GM21737 (cell line): ENCODE measurements around the gene APOO.
"Not testable (repeated sequence)": the region's sequence is repeated elsewhere in the genome, so short reads cannot be mapped to it uniquely, and the experiment has no call there.

Experiments
- ATAC-seq: cut with Tn5 transposase; IDR thresholded peaks from one replicate; pipeline ENCODE4 v1.9.1; 2021; ENCODE audit warnings: mild to moderate bottlenecking, moderate library complexity; ENCODE audit not compliant: unreplicated experiment

The APOO gene

DNA sequence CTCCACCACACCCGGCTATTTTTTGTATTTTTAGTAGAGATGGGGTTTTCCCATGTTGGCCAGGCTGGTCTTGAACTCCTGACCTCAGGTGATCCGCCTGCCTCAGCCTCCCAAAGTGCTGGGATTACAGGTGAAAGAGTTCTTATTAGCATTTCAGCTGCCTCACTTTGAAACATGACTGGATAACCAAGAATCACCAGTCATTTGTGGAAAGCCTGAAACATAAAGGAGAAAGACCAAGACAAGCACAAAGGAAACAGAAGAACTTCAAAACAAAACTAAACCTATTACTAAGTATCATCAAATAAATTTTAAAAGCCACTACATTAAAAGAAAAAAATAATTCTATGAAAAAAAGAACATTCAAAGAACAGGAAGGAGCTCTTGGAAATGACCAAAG, 45.8 kb downstream of the APOO start:
- not testable (repeated sequence) for ATAC-seq

DNA sequence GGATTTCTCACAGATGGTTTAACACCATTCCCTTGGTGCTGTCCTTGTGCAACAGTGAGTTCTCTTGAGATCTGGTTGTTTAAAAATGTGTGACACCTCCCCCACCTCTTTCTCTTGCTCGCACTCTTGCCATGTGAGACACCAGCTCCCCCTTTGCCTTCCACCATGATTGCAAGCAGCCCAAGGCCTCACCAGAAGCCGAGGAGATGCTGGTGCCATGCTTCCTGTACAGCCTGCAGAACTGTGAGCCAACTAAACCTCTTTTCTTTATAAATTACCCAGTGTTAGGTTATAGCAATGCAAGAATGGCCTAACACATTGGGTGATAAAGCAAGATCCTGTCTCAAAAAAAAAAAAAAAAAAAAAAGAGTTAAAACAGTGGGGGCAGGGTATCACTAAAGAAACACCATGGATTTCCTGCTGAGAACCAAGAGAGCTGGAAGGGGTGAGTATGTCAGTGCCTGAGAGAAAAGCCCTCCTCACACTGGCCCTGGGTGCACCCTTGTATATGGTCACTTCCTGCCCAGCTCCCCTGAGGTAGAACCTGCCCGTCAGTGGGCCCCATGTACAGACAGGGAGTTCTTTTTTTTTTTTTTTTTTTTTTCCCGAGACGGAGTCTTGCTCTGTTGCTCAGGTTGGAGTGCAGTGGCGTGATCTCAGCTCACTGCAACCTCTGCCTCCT, 46.4 kb downstream of the APOO start:
- no peak for ATAC-seq

DNA sequence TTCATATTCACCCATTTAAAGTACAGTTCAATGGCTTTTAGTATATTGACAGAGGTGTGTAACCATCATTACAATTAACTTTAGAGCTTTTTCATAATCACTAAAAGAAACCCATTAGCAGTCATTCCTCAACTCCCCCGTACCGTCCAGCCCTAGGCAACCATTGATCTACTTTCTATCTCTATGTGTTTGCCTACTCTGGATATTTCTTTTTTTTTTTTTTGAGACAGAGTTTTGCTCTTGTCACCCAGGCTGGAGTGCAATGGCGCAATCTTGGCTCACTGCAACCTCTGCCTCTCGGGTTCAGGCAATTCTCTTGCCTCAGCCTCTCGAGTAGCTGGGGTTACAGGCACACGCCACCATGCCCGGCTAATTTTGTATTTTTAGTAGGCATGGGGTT, 48.5 kb downstream of the APOO start:
- ATAC-seq, result not testable (repeated sequence)

DNA sequence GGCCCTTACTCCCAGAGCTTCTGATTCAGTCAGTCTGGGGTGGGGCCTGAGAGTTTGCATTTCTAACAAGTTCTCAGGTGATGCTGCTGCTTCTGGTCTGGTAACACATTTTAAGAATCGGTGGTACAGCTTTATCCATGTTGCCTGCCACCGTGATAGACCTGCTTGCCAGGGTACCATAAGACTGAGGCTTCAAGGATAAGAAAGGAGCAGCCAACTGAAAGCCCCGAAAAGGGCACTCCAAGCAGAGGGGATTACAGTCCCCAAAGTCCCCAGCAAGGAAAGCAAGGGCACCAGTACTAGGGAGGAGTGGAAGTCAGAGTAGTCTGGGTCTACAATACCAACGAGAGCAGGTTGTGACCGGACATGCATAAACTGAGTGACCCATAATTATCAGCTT, 49.8 kb downstream of the APOO start:
- no peak for ATAC-seq

DNA sequence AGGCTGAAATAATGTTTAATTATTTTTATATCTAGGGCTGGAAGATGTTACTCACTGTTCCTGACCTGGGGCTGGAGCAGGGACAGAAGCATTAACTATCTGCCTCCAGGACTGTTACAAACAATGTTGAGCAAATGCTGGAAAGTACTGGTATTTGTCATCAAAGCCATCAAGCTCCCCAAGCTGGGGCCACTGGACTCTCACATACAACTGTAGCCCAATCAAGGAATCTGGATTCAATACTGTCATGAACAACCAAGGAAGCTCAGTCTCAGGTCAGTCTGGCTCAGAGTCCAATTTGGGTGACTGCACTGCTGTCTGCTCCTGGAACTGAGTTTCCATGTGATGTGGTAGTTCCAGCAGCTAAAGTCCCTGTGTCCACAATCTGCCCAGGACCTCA, 50.4 kb downstream of the APOO start:
- ATAC-seq, result no peak

DNA sequence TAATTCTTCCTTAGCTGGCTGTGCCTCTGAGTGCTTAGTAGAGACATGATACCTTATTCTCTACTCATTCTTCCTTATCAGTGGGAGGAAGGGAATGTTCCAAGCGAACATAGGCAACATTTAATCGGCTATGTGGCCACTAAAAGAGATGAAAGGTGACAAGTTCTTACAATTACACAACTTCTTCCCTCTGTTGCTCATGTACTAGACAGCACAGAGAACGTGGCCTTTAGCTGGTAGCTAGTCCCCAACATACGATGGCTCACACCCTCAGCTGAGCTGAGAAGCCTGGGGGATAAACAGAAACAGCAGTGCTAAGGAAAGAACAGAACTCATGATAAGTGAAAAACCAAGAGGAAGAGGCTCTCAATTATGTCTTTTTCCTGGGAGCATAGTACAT, 52.2 kb downstream of the APOO start:
- no peak for ATAC-seq

DNA sequence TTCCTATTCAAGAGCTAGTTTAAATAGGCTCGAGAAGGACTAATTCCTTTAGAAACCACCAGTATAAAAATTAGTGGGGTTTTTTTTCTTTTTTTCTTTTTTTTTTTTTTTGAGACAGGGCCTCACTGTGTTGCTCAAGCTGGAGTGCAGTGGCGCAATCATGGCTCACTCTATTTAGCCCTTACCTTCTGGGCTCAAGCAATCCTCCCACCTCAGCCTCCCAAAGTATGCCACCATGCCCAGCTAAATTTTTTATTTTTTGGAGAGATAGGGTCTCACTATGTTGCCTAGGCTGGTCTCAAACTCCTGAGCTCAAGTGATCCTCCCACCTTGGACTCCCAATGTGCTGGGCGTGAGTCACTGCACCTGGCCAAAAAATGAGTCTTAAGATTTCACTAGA, 52.8 kb downstream of the APOO start:
- ATAC-seq, result no peak

DNA sequence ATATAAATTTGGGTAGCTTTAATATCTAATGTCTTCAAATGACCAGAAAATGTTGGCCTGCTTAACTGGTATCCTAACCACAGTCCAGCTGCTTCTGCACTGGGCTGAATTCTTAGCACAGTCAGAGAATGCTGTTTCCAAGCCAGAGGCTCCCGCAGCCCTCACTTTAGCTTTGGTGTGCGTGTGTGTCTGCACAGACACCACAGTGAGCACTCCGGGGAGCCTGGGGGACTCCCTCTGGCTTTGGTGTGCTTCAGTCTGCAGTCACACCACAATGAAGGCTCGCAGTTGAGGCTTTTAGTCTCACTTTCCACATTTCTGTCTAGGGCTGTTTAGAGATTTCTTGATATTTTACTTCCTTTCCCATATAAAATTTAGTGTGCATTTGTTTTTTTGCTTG, 53.6 kb downstream of the APOO start:
- no peak for ATAC-seq

DNA sequence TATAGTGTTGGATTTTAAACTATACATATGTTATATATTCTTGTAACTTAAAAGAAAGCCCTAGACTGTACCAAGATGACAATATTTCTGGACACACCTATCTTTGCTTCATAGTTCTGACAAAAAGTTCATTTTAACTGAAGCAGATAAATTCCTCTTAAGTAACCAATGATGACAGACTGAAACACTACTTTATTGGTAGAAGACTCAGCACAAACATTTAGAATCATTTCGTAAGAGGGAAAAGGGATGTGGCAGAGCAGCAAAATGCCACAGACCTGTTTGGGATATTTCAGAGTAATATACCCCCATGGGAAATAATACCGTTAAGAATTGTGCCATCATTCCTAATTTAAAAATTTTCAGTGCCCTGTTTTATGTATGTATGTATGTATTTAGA, 56.2 kb downstream of the APOO start:
- ATAC-seq, result no peak

DNA sequence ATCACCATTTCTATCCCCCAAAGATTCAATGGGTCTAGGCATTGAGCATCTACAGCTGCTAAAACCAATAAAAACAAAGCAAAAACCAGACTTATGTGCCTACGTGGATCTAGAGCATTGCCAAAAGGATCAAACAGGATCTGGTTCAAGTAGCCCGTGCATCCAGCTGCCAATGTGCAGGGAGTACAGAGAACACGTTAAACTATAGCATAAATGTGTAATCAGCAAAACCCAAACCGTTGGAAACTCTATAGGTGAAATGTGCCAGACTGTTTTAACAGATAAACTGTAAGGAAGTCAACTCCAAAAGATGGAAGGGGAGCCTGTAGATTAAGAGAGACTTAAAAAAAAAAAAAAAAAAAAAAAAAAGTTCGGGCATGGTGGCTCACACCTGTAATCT, 58.5 kb downstream of the APOO start:
- no peak for ATAC-seq

DNA sequence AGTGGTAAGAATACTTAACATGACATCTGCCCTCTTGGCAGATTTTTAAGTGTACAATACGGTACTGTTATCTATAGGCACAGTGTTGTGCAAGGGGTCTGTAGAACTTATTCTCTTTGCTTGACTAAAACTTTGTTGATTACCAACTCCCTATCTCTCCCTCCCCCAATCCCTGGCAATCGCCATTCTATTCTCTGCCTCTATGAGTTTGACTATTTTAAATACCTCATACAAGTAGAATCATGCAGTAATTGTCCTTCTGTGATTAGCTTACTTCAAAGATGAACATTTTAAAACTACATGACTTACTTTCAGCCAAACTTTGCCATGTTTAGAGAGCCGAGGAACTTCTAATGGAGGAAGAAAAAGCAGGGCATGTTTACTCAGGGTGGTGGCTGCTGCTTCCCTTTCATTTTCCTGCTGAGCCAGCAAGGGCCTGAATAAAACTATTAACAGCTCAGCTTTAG, 62.4 kb downstream of the APOO start:
- no peak for ATAC-seq

DNA sequence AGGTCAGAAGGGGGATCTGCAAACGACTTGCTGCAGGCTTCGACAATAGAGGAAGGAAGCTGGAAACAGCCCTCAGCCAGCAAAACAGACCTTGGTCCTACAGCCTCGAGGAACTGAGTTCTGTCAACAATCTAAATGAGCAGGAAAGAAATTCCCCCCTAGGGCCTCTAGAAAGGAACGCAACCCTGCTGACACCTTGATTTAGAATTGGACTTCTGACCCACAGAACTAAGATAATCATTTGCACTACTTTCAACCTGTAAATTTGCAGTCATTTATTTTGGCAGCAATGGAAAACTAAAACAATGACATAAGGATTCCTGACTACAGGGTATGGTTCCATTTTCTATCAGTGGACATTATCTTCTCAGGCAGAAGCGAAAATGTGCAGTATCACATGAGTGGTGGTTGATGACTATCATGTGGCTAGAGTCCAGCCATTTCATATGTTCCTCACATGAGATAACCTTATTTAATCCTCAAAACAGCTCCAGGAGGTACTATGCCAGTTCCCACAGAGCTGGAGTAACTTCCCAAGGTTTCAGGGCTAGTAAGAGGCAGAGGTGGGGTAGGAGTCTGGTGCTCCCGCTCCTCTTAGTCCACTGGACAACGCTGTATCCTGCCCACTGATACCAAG, 63.1 kb downstream of the APOO start:
- no peak for ATAC-seq

DNA sequence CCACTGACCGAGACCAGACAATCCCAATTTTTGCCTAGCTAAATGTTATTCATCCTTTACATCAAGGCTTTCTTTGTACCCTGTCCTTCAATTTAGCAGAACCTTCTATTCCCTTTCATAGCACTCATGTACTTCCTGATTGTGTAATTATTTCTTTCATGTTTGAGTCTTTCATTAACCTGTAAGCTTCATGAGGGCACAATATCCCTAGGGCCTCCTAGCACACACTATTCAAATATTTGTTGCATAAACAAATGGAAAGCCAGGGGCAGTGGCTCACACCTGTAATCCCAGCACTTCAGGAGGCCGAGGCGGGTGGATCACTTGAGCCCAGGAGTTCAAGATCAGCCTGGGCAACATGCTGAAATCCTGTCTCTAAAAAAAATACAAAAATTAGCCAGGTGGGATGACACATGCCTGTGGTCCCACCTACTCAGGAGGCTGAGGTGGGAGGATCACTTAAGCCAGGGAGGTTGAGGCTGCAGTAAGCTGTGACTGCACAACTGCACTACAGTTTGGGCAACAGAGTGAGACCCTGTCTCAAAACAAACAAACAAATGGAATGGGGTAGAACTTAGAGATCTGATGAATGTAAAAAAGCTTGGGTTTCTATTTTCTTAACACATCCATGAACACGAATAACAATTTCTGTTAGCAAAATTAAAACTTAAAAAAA, 65.8 kb downstream of the APOO start:
- no peak for ATAC-seq

DNA sequence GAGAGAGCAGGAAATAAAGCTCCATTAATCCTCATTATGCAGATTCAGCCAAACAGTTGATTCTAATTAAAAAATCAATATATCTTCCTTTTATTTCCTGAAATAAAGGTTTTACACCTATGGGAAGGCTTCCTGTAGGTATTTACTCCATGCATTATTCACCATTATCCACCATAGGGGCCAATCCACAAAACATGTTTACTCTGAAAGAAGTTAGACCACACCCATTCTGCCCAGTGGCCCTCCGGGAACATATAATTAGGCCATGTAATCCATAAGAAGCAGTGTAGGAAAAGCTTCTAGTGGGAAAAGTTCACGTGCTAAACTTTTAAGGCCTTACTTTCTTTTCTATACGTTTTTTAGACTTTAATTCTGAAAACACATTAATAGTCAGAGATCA, 67.1 kb downstream of the APOO start:
- no peak for ATAC-seq

DNA sequence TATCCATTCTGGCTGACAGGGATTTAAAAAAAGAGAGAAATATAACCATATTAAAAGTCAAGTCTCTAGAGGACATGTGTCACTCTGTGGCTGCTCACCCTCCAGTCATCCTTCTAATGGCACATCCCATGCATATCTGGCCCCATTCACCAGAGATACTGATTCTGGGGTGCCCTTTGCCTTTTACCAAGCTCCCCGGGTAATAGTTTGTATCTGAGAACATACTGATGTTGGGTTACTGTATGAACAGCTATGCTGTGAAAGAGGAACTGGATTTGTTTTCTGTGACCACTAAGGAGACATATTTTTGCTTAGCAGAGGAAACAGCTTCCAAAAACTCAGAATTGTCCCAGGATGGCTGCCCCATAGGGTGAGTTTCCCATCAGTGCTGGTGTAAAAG, 68.8 kb downstream of the APOO start:
- no peak for ATAC-seq

DNA sequence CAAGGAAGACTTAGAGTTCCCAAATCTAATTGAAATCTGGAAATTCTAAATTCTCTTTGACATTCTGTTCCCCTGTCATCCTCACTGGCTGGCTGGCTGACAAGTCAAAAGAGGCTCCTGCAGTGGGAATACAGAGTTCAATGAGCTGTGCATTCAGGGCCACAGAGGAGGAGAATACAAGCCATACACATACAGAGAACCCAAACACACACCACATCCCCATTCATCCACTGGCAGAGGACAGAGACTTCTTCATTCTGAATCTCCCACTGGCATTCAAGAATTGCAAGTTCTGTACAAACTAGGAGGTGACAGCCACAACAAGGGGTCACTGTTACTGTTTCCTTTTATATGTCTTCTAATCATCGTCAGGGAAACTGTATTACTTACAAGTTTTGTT, 75.0 kb downstream of the APOO start:
- no peak for ATAC-seq

DNA sequence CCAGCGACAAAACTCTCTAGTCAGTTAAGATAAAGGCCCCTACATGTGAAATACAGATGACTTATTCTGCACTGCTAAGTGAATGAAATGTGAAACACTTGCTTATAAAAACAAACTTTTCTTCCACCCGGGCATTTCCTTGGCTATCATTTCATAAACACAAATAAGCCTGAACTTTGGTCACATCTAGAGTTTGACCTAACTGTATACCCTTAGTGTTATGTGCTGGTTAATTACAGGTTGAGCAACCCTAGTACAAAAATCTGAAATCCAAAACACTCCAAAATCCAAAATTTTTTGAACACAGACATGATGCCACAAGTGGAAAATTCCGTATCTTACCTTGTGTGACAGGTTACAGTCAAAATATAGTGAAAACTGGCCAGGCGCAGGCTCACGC, 78.9 kb downstream of the APOO start:
- ATAC-seq, result no peak

DNA sequence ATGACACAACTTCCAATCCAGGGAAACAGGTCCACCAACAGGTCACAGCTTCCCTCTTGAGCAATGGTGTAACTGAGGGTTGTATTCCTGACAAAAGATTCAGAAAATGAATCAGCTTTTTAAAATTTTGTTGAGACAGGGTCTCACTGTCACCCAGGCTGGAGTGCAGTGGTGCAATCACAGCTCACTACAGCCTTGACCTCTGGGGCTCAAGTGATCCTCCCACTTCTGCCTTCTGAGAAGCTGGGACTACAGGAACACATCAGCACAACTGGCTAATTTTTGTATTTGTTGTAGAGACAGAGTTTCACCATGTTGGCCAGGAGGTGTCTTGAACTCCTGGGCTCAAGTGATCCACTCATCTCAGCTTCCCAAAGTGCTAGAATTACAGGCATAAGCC, 81.1 kb downstream of the APOO start:
- ATAC-seq, result no peak

DNA sequence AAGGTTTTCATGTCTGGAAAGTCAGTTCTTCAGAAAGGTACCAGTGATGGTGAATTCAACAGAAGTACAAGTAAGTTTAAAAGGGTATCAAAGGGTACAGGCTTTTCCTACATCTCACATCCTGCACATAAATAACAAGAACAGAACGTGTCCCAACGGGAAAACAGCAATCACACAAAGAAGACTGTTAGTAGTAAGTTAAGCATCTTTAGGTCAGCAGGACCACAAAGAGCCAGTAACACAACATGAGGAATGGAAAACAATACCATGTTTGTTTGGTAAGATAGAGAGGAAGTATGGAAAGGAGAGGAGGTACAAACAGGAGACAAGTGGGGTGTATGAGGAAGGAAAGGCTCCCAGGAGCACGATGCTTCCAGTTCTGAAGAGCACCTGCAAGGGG, 81.5 kb downstream of the APOO start:
- ATAC-seq, result no peak

DNA sequence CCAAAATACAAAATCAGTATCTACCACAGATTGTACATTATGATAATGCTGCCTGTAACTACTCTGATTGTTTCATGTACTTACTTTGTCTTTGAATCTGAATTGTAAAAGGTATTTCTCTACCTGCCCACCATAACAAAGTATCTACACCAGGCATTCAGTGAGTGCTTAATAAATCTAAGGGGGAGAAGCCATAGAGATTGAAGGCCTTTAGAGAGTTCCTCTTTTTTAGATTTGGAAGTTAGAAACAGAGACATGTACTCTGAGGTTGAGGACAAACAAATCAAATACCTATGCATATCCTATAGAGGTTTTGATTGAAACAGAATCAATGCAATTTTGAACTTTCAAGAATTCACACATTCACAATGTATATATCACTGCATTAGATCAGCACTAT, 82.1 kb downstream of the APOO start:
- ATAC-seq, result no peak

DNA sequence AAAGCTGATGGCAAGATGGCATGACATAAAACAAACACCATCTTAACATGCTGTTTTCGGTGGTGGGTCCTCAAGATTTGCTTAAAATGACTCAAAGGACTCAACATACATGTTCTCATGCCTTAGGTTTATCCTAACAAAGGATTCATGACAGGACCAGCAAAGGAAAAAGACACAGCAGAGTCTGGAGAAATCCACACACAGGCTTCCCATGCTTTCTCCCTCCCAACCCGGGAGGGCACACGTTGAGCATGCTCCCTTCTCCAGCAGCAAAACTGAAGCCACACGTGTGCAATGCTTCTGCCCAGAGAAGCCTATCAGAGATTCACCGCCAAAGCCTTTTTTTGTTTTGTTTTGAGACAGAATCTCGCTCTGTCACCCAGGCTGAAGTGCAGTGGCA, 84.9 kb downstream of the APOO start:
- no peak for ATAC-seq

DNA sequence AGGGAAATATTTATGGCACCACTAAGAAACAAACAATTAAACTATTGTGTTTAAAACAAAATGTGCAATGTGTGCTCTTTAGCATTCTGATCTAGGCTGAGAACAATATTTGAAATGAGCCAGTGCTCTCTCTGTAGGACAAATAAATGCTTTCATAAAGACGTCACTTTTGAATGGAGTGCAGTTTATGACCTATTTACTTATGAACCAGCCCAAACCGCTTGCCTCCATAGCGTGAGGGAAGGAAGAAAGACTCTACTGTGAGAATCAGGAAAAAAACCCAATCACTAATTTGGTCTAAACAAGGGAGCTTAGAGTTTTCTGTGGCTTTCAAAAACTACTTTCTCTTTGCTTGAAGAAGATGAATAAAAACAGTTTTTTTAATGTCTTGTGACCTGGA, 85.3 kb downstream of the APOO start:
- no peak for ATAC-seq
